ENCODE measurements around the gene RFX4. TPM values are rescaled to one million over a fixed set of nuclear protein-coding genes. Genes with fewer than 3 reads are reported as not detected.

Gene RFX4
- total RNA-seq, 1 donor from 2014 or later: 3.4 TPM

DNA sequence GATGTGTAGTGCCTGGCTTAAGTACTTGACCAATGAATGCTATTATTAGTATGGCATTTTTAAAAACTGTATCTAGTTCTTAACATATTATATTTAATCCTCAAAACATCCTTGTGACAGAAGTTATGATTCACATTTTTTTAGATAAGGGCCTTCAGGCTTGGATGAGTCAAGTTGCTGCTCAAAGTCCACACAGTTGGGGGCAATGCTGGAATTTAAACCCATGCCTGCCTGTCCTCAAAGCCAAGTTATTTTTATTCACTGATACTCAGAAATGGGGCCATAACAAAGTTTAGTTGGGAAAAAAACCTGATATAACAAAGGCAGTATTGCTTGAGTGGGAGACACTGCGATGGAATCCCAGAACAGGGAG, 50.6 kb downstream of the RFX4 start:
- H3K27ac ChIP-seq: no peak overlapping the region
- H3F3A ChIP-seq (ENCODE audit: low read depth): no peaks in the 10 kb centered on the region
- H3K9me3 ChIP-seq (ENCODE audit: low read depth): no peaks in the 10 kb centered on the region
- H3K79me2 ChIP-seq (ENCODE audit: low read depth): no peaks in the 10 kb centered on the region
- Mint-ChIP-seq H3K27me3 (ENCODE audit: insufficient read depth, low read depth) (peaks cover 2% of the 10 kb centered on the region), H3K9me3 (no peaks in the 10 kb centered on the region), H3K4me1 (peaks cover 32% of the 10 kb centered on the region), H3K4me3 (no peak overlapping the region), H3K36me3 (peaks cover 36% of the 10 kb centered on the region), H3K27ac (no peak overlapping the region)
- no peaks in the 10 kb centered on the region for H4K20me1 ChIP-seq (ENCODE audit: low read depth)
- no peaks in the 10 kb centered on the region for H3K27me3 ChIP-seq
- H3K4me1 ChIP-seq: peaks cover 6% of the 10 kb centered on the region
- no peak overlapping the region for H3K9ac ChIP-seq
- TF ChIP-seq EZH2phosphoT487 (IDR thresholded peaks at IDR 0.05): no peak
- no peak for TF ChIP-seq EZH2 (IDR thresholded peaks at IDR 0.05)
- TF ChIP-seq, protein P1, sequence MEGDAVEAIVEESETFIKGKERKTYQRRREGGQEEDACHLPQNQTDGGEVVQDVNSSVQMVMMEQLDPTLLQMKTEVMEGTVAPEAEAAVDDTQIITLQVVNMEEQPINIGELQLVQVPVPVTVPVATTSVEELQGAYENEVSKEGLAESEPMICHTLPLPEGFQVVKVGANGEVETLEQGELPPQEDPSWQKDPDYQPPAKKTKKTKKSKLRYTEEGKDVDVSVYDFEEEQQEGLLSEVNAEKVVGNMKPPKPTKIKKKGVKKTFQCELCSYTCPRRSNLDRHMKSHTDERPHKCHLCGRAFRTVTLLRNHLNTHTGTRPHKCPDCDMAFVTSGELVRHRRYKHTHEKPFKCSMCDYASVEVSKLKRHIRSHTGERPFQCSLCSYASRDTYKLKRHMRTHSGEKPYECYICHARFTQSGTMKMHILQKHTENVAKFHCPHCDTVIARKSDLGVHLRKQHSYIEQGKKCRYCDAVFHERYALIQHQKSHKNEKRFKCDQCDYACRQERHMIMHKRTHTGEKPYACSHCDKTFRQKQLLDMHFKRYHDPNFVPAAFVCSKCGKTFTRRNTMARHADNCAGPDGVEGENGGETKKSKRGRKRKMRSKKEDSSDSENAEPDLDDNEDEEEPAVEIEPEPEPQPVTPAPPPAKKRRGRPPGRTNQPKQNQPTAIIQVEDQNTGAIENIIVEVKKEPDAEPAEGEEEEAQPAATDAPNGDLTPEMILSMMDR (IDR thresholded peaks at IDR 0.05): no peak
- H3K4me2 ChIP-seq: no peak overlapping the region
- no peak overlapping the region for H2AFZ ChIP-seq (replicated peaks)
- H3K4me3 ChIP-seq: no peak overlapping the region
- no peak for DNase-seq (ENCODE audit: low spot score)
- no peaks in the 10 kb centered on the region for H3K36me3 ChIP-seq

DNA sequence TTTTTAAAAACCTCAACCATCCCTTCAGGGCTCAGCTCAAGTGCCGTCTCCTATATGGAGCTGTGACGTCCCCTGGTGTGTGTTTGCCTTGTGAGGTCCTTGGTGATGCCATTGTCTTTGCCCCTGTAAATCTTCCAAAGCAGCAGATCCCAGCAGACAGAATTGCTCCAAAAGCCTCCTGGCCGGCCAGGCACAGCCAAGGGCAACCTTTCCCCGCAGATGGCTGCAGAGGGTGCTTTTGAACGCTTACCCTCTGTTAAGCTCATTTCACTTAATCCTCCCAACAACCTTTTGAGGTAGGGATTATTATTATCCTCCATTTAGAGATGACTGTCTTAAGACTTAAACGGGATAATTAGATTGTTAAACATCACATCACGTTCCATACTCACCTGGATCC, 51.4 kb downstream of the RFX4 start:
- no peak overlapping the region for H3K27ac ChIP-seq
- H4K20me1 ChIP-seq (ENCODE audit: low read depth): no peaks in the 10 kb centered on the region
- no peak overlapping the region for H3K9ac ChIP-seq
- H3K9me3 ChIP-seq (ENCODE audit: low read depth): no peaks in the 10 kb centered on the region
- no peak for DNase-seq (ENCODE audit: low spot score)
- no peak overlapping the region for H3K4me2 ChIP-seq
- Mint-ChIP-seq H3K27ac (no peak overlapping the region), H3K9me3 (no peaks in the 10 kb centered on the region), H3K4me1 (peaks cover 30% of the 10 kb centered on the region), H3K27me3 (ENCODE audit: insufficient read depth, low read depth) (peaks cover 2% of the 10 kb centered on the region), H3K36me3 (peaks cover 34% of the 10 kb centered on the region), H3K4me3 (no peak overlapping the region)
- H3K79me2 ChIP-seq (ENCODE audit: low read depth): no peaks in the 10 kb centered on the region
- peaks cover 6% of the 10 kb centered on the region for H3K4me1 ChIP-seq
- no peak overlapping the region for H2AFZ ChIP-seq (replicated peaks)
- no peaks in the 10 kb centered on the region for H3K36me3 ChIP-seq
- no peaks in the 10 kb centered on the region for H3F3A ChIP-seq (ENCODE audit: low read depth)
- TF ChIP-seq EZH2 (IDR thresholded peaks at IDR 0.05) (no peak), EZH2phosphoT487 (IDR thresholded peaks at IDR 0.05) (no peak)
- TF ChIP-seq, protein P1 (IDR thresholded peaks at IDR 0.05): no peak
- H3K4me3 ChIP-seq: no peak overlapping the region
- no peaks in the 10 kb centered on the region for H3K27me3 ChIP-seq

DNA sequence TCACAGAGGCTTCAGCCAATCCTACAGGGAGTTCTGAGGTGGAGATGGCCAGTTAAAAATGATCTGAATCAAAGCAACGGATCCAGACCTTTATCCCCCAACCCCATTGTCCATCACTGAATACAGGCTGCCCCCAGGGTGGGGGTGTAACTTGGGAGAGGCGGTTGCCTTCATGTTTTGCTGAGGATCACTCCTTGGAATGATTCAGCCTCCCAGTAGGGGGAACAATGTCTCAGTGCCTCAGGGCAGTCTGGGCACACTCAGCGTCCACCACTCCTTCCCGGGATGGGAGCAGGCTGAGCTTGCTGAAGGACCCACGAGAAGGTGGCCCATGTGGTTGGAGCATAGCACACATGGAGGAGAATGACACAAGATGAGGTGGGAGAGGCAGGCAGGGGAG, 60.2 kb downstream of the RFX4 start:
- Histone ChIP-seq H3K4me3 (no peak overlapping the region), H3F3A (ENCODE audit: low read depth) (peaks cover 8% of the 10 kb centered on the region), H4K20me1 (ENCODE audit: low read depth) (no peaks in the 10 kb centered on the region), H2AFZ (replicated peaks) (no peak overlapping the region), H3K27me3 (no peaks in the 10 kb centered on the region), H3K9ac (no peak overlapping the region), H3K4me1 (peaks cover 13% of the 10 kb centered on the region), H3K27ac (no peak overlapping the region), H3K79me2 (ENCODE audit: low read depth) (no peaks in the 10 kb centered on the region), H3K9me3 (ENCODE audit: low read depth) (no peaks in the 10 kb centered on the region), H3K4me2 (no peak overlapping the region), H3K36me3 (no peaks in the 10 kb centered on the region)
- Mint-ChIP-seq H3K27me3 (ENCODE audit: insufficient read depth, low read depth) (peaks cover 2% of the 10 kb centered on the region), H3K4me3 (no peak overlapping the region), H3K4me1 (peaks cover 15% of the 10 kb centered on the region), H3K9me3 (no peaks in the 10 kb centered on the region), H3K27ac (peak overlapping the region; percentile 35), H3K36me3 (peaks cover 53% of the 10 kb centered on the region)
- TF ChIP-seq EZH2phosphoT487 (IDR thresholded peaks at IDR 0.05) (no peak), EZH2 (IDR thresholded peaks at IDR 0.05) (no peak)
- TF ChIP-seq, protein P1 (IDR thresholded peaks at IDR 0.05): no peak
- no peak for DNase-seq (ENCODE audit: low spot score)

Data from neural progenitor cell (in vitro differentiated cells).